ENCODE measurements around the gene SUMO4. TPM values are rescaled to one million over a fixed set of nuclear protein-coding genes. Genes with fewer than 3 reads are reported as not detected.

Gene SUMO4
- total RNA-seq, 1 experiment from 2014 or later, result 1.2 TPM

DNA sequence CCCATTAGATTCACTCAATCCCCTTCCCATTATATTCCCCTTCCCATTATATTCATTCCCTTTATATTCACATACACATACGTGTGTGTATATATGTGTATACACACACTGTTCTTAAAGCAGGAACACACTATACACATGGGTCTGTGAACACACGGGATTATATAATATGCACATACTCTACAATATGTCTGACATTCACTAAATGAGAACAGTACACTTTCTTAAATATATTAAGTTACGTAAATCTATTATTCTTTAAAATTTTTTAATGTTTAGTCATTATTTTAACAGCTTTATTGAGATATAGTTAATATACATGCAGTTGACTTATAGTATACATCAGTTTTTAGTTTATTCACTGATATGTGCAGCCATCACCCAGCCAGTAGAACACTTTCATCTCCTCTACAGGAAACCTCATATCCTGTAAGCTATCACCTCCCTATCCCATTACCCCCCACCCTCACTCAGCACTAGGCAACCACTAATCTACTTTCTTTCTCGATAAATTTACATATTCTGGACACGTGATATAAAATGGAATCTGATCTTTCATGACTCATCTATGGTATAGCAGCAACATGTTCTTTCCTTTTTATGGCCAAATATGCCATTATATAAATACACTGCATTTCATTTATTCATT lies 13.9 kb upstream of the SUMO4 start (continued):
- TF ChIP-seq, protein P1, sequence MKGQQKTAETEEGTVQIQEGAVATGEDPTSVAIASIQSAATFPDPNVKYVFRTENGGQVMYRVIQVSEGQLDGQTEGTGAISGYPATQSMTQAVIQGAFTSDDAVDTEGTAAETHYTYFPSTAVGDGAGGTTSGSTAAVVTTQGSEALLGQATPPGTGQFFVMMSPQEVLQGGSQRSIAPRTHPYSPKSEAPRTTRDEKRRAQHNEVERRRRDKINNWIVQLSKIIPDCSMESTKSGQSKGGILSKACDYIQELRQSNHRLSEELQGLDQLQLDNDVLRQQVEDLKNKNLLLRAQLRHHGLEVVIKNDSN (CRISPR knock-in tag; IDR thresholded peaks at IDR 0.05), result no peak
- TF ChIP-seq, protein P2, sequence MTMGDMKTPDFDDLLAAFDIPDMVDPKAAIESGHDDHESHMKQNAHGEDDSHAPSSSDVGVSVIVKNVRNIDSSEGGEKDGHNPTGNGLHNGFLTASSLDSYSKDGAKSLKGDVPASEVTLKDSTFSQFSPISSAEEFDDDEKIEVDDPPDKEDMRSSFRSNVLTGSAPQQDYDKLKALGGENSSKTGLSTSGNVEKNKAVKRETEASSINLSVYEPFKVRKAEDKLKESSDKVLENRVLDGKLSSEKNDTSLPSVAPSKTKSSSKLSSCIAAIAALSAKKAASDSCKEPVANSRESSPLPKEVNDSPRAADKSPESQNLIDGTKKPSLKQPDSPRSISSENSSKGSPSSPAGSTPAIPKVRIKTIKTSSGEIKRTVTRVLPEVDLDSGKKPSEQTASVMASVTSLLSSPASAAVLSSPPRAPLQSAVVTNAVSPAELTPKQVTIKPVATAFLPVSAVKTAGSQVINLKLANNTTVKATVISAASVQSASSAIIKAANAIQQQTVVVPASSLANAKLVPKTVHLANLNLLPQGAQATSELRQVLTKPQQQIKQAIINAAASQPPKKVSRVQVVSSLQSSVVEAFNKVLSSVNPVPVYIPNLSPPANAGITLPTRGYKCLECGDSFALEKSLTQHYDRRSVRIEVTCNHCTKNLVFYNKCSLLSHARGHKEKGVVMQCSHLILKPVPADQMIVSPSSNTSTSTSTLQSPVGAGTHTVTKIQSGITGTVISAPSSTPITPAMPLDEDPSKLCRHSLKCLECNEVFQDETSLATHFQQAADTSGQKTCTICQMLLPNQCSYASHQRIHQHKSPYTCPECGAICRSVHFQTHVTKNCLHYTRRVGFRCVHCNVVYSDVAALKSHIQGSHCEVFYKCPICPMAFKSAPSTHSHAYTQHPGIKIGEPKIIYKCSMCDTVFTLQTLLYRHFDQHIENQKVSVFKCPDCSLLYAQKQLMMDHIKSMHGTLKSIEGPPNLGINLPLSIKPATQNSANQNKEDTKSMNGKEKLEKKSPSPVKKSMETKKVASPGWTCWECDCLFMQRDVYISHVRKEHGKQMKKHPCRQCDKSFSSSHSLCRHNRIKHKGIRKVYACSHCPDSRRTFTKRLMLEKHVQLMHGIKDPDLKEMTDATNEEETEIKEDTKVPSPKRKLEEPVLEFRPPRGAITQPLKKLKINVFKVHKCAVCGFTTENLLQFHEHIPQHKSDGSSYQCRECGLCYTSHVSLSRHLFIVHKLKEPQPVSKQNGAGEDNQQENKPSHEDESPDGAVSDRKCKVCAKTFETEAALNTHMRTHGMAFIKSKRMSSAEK (CRISPR knock-in tag; IDR thresholded peaks at IDR 0.05; ENCODE audit: borderline replicate concordance), result no peak
- TF ChIP-seq, protein P3, sequence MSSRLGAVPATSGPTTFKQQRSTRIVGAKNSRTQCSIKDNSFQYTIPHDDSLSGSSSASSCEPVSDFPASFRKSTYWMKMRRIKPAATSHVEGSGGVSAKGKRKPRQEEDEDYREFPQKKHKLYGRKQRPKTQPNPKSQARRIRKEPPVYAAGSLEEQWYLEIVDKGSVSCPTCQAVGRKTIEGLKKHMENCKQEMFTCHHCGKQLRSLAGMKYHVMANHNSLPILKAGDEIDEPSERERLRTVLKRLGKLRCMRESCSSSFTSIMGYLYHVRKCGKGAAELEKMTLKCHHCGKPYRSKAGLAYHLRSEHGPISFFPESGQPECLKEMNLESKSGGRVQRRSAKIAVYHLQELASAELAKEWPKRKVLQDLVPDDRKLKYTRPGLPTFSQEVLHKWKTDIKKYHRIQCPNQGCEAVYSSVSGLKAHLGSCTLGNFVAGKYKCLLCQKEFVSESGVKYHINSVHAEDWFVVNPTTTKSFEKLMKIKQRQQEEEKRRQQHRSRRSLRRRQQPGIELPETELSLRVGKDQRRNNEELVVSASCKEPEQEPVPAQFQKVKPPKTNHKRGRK (CRISPR knock-in tag; IDR thresholded peaks at IDR 0.05; ENCODE audit: borderline replicate concordance), result no peak
- TF ChIP-seq ZNF138 (CRISPR knock-in tag; conservative IDR thresholded peaks at IDR 0.05) (no peak), RELA (CRISPR knock-in tag; IDR thresholded peaks at IDR 0.05; ENCODE audit: borderline replicate concordance) (no peak), HMGA2 (CRISPR knock-in tag; IDR thresholded peaks at IDR 0.05) (no peak), ZNF671 (CRISPR knock-in tag; IDR thresholded peaks at IDR 0.05) (no peak), ZNF121 (CRISPR knock-in tag; IDR thresholded peaks at IDR 0.05) (no peak), ZNF416 (CRISPR knock-in tag; IDR thresholded peaks at IDR 0.05) (no peak), NR3C1 (CRISPR knock-in tag; conservative IDR thresholded peaks at IDR 0.05; ENCODE audit: low read depth) (no peak)
- TF ChIP-seq, protein P4, sequence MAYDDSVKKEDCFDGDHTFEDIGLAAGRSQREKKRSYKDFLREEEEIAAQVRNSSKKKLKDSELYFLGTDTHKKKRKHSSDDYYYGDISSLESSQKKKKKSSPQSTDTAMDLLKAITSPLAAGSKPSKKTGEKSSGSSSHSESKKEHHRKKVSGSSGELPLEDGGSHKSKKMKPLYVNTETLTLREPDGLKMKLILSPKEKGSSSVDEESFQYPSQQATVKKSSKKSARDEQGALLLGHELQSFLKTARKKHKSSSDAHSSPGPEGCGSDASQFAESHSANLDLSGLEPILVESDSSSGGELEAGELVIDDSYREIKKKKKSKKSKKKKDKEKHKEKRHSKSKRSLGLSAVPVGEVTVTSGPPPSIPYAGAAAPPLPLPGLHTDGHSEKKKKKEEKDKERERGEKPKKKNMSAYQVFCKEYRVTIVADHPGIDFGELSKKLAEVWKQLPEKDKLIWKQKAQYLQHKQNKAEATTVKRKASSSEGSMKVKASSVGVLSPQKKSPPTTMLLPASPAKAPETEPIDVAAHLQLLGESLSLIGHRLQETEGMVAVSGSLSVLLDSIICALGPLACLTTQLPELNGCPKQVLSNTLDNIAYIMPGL (CRISPR knock-in tag; IDR thresholded peaks at IDR 0.05), result no peak
- TF ChIP-seq, protein P5, sequence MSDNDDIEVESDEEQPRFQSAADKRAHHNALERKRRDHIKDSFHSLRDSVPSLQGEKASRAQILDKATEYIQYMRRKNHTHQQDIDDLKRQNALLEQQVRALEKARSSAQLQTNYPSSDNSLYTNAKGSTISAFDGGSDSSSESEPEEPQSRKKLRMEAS (CRISPR knock-in tag; IDR thresholded peaks at IDR 0.05), result no peak
- TF ChIP-seq, protein P6, sequence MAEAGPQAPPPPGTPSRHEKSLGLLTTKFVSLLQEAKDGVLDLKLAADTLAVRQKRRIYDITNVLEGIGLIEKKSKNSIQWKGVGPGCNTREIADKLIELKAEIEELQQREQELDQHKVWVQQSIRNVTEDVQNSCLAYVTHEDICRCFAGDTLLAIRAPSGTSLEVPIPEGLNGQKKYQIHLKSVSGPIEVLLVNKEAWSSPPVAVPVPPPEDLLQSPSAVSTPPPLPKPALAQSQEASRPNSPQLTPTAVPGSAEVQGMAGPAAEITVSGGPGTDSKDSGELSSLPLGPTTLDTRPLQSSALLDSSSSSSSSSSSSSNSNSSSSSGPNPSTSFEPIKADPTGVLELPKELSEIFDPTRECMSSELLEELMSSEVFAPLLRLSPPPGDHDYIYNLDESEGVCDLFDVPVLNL (CRISPR knock-in tag; IDR thresholded peaks at IDR 0.05; ENCODE audit: borderline replicate concordance, low read depth), result no peak

DNA sequence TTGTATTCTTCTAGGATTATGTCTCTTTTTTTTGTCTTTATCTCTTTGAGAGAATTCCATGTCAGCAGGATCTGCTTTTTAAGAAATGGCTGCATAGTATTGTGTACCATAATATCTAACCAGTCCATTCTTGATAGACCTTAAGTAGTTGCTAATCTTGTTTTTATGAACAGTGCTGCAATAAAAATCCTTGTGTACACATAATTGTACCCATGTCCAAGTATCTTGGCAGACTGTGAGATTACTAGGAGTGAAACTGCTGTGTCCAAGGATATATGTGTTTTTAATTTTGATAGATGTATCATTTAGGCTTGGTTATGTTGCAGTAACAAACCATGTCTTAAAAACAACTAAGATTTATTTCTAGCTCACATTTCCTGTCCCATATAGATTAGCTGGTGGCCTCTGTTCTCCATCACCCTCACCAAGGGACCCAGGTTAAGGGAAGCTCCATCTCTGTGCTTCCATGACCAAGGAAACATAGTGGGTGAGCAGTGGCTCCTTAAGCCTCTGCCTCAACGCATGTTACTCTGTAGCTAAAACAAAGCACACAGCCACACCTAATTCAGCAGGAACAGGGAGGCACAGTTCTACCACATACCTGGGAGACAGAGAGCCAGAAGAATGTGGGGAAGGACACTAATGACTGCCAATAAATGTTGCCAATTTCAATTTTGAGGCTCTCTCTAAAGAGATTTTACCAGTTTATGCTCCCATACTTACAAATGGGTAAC lies 12.1 kb upstream of the SUMO4 start:
- no peak for DNase-seq (ENCODE audit: low spot score)
- ChIA-PET POLR2A (interaction anchor here (0.7 kb wide), 1 partner anchor 44 kb away, joined by 3 read pairs; no protein-coding TSS in a partner anchor), CTCF (interaction anchor here (0.9 kb wide), 1 partner anchor 70 kb away, joined by 3 read pairs; the partner anchor contains the start of gene TAB2)
- peaks cover 7% of the 10 kb centered on the region for H3K36me3 Mint-ChIP-seq
- H3K27ac Mint-ChIP-seq, result no peak overlapping the region; the same call in 1 of the 2 replicates
- no peak for ATAC-seq
- no peaks in the 10 kb centered on the region for H3K4me1 Mint-ChIP-seq
- H3K4me3 Mint-ChIP-seq, result no peak overlapping the region
- peaks cover 3% of the 10 kb centered on the region for H3K9me3 Mint-ChIP-seq
- H3K27me3 Mint-ChIP-seq (ENCODE audit: low read depth), result no peaks in the 10 kb centered on the region
- TF ChIP-seq, protein P7, sequence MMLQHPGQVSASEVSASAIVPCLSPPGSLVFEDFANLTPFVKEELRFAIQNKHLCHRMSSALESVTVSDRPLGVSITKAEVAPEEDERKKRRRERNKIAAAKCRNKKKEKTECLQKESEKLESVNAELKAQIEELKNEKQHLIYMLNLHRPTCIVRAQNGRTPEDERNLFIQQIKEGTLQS (CRISPR knock-in tag; conservative IDR thresholded peaks at IDR 0.05), result no peak
- TF ChIP-seq, protein P8, sequence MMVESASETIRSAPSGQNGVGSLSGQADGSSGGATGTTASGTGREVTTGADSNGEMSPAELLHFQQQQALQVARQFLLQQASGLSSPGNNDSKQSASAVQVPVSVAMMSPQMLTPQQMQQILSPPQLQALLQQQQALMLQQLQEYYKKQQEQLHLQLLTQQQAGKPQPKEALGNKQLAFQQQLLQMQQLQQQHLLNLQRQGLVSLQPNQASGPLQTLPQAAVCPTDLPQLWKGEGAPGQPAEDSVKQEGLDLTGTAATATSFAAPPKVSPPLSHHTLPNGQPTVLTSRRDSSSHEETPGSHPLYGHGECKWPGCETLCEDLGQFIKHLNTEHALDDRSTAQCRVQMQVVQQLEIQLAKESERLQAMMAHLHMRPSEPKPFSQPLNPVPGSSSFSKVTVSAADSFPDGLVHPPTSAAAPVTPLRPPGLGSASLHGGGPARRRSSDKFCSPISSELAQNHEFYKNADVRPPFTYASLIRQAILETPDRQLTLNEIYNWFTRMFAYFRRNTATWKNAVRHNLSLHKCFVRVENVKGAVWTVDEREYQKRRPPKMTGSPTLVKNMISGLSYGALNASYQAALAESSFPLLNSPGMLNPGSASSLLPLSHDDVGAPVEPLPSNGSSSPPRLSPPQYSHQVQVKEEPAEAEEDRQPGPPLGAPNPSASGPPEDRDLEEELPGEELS (CRISPR knock-in tag; IDR thresholded peaks at IDR 0.05), result no peak
- TF ChIP-seq SMAD3 (CRISPR knock-in tag; IDR thresholded peaks at IDR 0.05; ENCODE audit: borderline replicate concordance) (no peak), ATF1 (CRISPR knock-in tag; IDR thresholded peaks at IDR 0.05) (no peak), ELF4 (CRISPR knock-in tag; IDR thresholded peaks at IDR 0.05; ENCODE audit: low read depth) (no peak)
- TF ChIP-seq, protein P9, sequence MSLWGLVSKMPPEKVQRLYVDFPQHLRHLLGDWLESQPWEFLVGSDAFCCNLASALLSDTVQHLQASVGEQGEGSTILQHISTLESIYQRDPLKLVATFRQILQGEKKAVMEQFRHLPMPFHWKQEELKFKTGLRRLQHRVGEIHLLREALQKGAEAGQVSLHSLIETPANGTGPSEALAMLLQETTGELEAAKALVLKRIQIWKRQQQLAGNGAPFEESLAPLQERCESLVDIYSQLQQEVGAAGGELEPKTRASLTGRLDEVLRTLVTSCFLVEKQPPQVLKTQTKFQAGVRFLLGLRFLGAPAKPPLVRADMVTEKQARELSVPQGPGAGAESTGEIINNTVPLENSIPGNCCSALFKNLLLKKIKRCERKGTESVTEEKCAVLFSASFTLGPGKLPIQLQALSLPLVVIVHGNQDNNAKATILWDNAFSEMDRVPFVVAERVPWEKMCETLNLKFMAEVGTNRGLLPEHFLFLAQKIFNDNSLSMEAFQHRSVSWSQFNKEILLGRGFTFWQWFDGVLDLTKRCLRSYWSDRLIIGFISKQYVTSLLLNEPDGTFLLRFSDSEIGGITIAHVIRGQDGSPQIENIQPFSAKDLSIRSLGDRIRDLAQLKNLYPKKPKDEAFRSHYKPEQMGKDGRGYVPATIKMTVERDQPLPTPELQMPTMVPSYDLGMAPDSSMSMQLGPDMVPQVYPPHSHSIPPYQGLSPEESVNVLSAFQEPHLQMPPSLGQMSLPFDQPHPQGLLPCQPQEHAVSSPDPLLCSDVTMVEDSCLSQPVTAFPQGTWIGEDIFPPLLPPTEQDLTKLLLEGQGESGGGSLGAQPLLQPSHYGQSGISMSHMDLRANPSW (CRISPR knock-in tag; conservative IDR thresholded peaks at IDR 0.05; ENCODE audit: low read depth), result no peak
